Islet of Langerhans (tissue), 1 donor: ENCODE results near the gene LSM7.
"Not testable (repeated sequence)": the region's sequence is repeated elsewhere in the genome, so short reads cannot be mapped to it uniquely, and the experiment has no call there.

Source experiments
- FAIRE-seq: peaks from one replicate; lab custom pipeline; 2011; peaks lifted over from hg19 to GRCh38; lab: Jason Lieb, UNC

Gene LSM7

GRCh38 chr19:2355168-2356035 lies 27.0 kb upstream of the LSM7 start:
- FAIRE-seq = no peak

- no peak for FAIRE-seq
Measured at GRCh38 chr19:2354670-2355069, 26.3 kb upstream of the LSM7 start.

GRCh38 chr19:2353887-2354592 lies 25.7 kb upstream of the LSM7 start:
- FAIRE-seq = no peak

- no peak for FAIRE-seq
Measured at GRCh38 chr19:2353159-2353886, 24.9 kb upstream of the LSM7 start.

GRCh38 chr19:2352121-2352520 lies 23.7 kb upstream of the LSM7 start:
- FAIRE-seq = no peak

- FAIRE-seq = no peak
Measured at GRCh38 chr19:2351591-2351990, 23.2 kb upstream of the LSM7 start.

- no peak for FAIRE-seq
Measured at GRCh38 chr19:2350656-2351055, 22.3 kb upstream of the LSM7 start.

GRCh38 chr19:2349818-2350217 lies 21.4 kb upstream of the LSM7 start:
- FAIRE-seq = not testable (repeated sequence)

GRCh38 chr19:2345794-2346663 lies 17.6 kb upstream of the LSM7 start:
- FAIRE-seq = no peak

- FAIRE-seq = no peak
Measured at GRCh38 chr19:2345076-2345475, 16.7 kb upstream of the LSM7 start.

- FAIRE-seq = no peak
Measured at GRCh38 chr19:2344381-2344870, 16.0 kb upstream of the LSM7 start.

- no peak for FAIRE-seq
Measured at GRCh38 chr19:2343289-2343982, 15.1 kb upstream of the LSM7 start.

GRCh38 chr19:2342656-2343288 lies 14.4 kb upstream of the LSM7 start:
- no peak for FAIRE-seq

GRCh38 chr19:2341982-2342381 lies 13.6 kb upstream of the LSM7 start:
- FAIRE-seq = no peak

- FAIRE-seq = no peak
Measured at GRCh38 chr19:2341244-2341751, 12.9 kb upstream of the LSM7 start.

- FAIRE-seq = no peak
Measured at GRCh38 chr19:2340496-2341243, 12.3 kb upstream of the LSM7 start.

- FAIRE-seq = no peak
Measured at GRCh38 chr19:2339644-2340310, 11.4 kb upstream of the LSM7 start.

GRCh38 chr19:2338751-2339643 lies 10.6 kb upstream of the LSM7 start:
- no peak for FAIRE-seq
